Hippocampal formation (tissue), 2 donors: ENCODE data around the gene MFNG.

Experiments used
- DNase-seq, 2 donors: peaks; one replicate each; lab custom pipeline; 2025; lab: John Stamatoyannopoulos, UW

Gene MFNG

DNA sequence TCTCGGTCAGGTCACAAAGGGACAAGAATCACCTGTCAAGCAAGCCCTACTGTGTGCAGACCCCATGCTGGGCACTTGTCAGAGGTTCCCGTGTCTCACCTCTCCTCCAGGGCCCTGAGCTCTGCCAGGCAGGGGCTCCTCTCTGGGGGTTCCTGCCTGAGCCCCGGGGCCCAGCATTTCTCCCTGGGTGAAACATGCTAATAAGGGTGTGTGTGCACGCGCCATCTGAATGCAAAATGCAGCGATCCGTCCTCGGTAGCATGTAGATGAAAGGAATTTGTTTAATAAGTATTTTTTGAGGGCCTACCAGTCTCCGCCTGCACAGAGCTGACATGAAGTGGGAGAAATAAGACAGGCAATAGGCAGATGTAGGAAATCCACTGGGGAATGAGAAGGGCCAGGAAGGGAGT lies 64.7 kb downstream of the MFNG start:
- no peak for DNase-seq

DNA sequence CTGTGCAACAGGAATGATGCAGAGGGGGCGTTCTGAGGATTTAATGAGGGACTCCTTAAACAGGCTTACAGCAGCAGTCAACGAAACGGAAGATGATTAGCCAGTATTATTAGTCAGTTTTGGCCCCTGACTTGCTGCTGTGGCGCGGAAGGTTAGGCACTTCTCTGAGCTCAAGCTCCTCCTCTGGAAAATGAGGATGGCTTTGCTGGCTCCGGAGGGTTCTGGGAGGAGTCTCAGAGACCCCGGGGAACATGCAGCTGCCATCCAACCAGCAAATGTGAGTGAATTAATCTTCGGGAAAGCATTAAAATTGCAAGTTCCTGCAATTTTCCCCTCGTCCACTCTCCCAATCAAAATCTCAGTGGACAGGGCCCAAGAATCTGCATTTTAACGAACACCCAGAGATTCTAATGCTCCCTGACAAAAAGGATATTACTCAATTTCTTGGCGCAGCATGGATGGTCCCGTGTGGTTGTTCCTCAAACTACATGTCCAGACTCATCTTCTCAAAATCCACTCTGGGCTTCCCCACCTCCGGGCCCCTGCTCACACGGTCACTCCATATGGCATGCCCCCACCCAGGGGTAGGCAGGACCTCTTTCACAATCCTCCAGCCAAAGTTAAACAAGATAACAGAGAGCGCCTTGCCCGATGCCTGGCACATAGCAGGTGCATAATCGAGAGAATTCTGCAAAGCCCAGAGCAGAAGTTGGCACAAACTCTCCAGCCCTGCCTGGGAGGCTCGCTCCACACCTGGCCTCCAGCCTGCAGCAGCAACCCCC lies 65.3 kb downstream of the MFNG start:
- no peak for DNase-seq

- no peak for DNase-seq
These were observed 66.1 kb downstream of the MFNG start for GRCh38 chr22:37419969-37420685.

DNA sequence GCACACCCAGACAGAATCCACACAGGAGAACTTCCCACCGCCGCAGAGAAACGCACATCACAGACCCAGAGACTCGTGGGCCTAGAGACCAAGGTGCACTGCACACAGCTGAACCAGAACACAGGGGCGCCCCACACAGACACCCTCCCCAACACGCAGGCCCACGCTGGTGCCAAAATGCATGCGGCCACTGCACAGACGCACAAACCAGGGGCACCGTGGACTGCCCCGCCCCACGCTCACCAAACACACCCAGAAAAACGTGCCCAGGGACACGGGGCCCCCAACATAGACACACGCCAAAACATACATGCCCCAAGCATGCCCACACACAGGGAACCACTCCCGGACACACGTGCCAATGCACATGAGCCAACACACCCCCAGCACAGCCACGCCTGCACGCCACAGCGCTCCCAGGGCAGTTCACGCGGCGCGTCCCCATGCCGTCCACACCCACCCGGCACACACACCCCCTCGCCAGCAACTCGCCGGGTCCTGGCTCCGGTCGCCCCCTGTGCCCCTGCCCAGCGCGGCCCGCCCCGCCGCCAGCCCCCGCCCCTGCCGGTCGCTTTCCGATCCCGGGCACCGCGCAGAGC lies 66.7 kb downstream of the MFNG start:
- DNase-seq, result no peak
